ENCODE data around the gene SLC5A2. TPM values are rescaled to one million over a fixed set of nuclear protein-coding genes. Genes with fewer than 3 reads are reported as not detected.

SLC5A2 gene
- total and polyA plus RNA-seq, 2 of the 13 experiments (the other 11 are each of a cell fraction or from before 2014, with no cell fraction given), result 0.24 to 0.97 TPM

- no peak for TF ChIP-seq NFRKB (IDR thresholded peaks at IDR 0.05)
- peak; percentile 82 for TF ChIP-seq ZMAT3 (CRISPR knock-in tag; conservative IDR thresholded peaks at IDR 0.05)
- no peak for TF ChIP-seq ZFP82 (CRISPR knock-in tag; IDR thresholded peaks at IDR 0.05; ENCODE audit: borderline replicate concordance)
- peak; percentile 33; the same call in 1 of the 2 replicates for TF ChIP-seq AHDC1 (CRISPR knock-in tag; IDR thresholded peaks at IDR 0.05; ENCODE audit: borderline replicate concordance)
- TF ChIP-seq DMTF1 (CRISPR knock-in tag; IDR thresholded peaks at IDR 0.05), result peak; percentile 60; the same call in 1 of the 2 replicates
- TF ChIP-seq, protein P1, sequence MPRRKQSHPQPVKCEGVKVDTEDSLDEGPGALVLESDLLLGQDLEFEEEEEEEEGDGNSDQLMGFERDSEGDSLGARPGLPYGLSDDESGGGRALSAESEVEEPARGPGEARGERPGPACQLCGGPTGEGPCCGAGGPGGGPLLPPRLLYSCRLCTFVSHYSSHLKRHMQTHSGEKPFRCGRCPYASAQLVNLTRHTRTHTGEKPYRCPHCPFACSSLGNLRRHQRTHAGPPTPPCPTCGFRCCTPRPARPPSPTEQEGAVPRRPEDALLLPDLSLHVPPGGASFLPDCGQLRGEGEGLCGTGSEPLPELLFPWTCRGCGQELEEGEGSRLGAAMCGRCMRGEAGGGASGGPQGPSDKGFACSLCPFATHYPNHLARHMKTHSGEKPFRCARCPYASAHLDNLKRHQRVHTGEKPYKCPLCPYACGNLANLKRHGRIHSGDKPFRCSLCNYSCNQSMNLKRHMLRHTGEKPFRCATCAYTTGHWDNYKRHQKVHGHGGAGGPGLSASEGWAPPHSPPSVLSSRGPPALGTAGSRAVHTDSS (CRISPR knock-in tag; conservative IDR thresholded peaks at IDR 0.05), result 0 out of 2 replicates have a peak, but pooled peaks have one; percentile 37
- TF ChIP-seq ZNF160 (CRISPR knock-in tag; IDR thresholded peaks at IDR 0.05), result peak; percentile 41; the same call in 1 of the 2 replicates
- 0 out of 2 replicates have a peak, but pooled peaks have one; percentile 48 for TF ChIP-seq CHD4 (IDR thresholded peaks at IDR 0.05; ENCODE audit: borderline replicate concordance, low read length)
- TF ChIP-seq ZNF280D (CRISPR knock-in tag; IDR thresholded peaks at IDR 0.05), result peak; percentile 87; the same call in 1 of the 2 replicates
- TF ChIP-seq PTBP1 (IDR thresholded peaks at IDR 0.05; ENCODE audit: low read depth, low read length, poor library complexity, severe bottlenecking), result no peak
- TF ChIP-seq ZNF136 (CRISPR knock-in tag; IDR thresholded peaks at IDR 0.05; ENCODE audit: low read depth), result peak; percentile 46; the same call in 1 of the 2 replicates
- TF ChIP-seq ZC3H4 (CRISPR knock-in tag; IDR thresholded peaks at IDR 0.05; ENCODE audit: borderline replicate concordance), result peak; percentile 61; the same call in 1 of the 2 replicates
Measured at GRCh38 chr16:31477220-31478216, 5.4 kb upstream of the SLC5A2 start (continued).
